HCT116 (cell line): ENCODE measurements around the gene WSCD2. TPM values are rescaled to one million over a fixed set of nuclear protein-coding genes. Genes with fewer than 3 reads are reported as not detected.

Experiments used
- ATAC-seq: fragments of 200-7000 bp; cut with Tn5 transposase; 2 replicates; pipeline ENCODE4 v1.9.1; 2020; ENCODE audit warnings: mild to moderate bottlenecking, moderate library complexity
- BruUV-seq: library from RNA; stranded (reverse); fragments of 400-500 nt; replicated peaks from 2 replicates; lab custom pipeline; 2021; lab: Mats Ljungman, UMichigan
- CTCF ChIA-PET: fragments of 300-600 bp; sonication (Branson Sonifier 250); formaldehyde crosslinking; loops from one replicate; lab custom pipeline; 2021; ENCODE audit warnings: antibody characterized with exemption; lab: Charles Lee
- POLR2A ChIA-PET: fragments of 300-600, 350-600 bp; sonication (Branson Sonifier 250); formaldehyde crosslinking; loops from one replicate; lab custom pipeline; 2021; ENCODE audit warnings: antibody characterized with exemption; lab: Charles Lee
- RAD21 ChIA-PET, 2 experiments: fragments of 300-600 bp; sonication (Branson Sonifier 250); formaldehyde crosslinking; loops; one replicate each; lab custom pipeline; 2023; ENCODE audit warnings: low total read pairs in 2 of 2; ENCODE audit not compliant: uncharacterized antibody in 2 of 2, unreplicated experiment in 2 of 2, low non-redundant PET in 1 of 2; lab: Charles Lee
- DNase-seq: peaks from one replicate; pipeline ENCODE4 v3.0.0-alpha.2; 2010; ENCODE audit warnings: low read depth, low spot score
- H2AFZ ChIP-seq: fragments of 200-600 bp; shearing (Covaris generic), sonication (generic); 2 replicates; pipeline ENCODE4 v1.6.1; 2017; ENCODE audit warnings: low read depth, mixed run types, mixed read lengths, antibody characterized with exemption, low read length; ENCODE audit not compliant: poor library complexity, severe bottlenecking
- H3K27ac ChIP-seq: 2 replicates; pipeline ENCODE4 v1.5.1; 2012; ENCODE audit warnings: low read depth, low read length
- H3K27me3 ChIP-seq: fragments of 200-600 bp; sonication (generic); 2 replicates; pipeline ENCODE4 v1.6.1; 2016; ENCODE audit warnings: mixed run types, low read length, mixed read lengths; ENCODE audit not compliant: insufficient read depth
- H3K36me3 ChIP-seq, 2 experiments: fragments of 200-500 bp in 1 of 2; fragments of 200-600 bp in 1 of 2; sonication (Bioruptor generic) in 1 of 2; sonication (generic) in 1 of 2; 2 replicates each; pipeline versions ENCODE4 v1.5.1 to v1.6.1; 2014 to 2016; ENCODE audit warnings: low read length in 2 of 2, inconsistent platforms in 1 of 2, mixed read lengths in 1 of 2, mixed run types in 1 of 2; ENCODE audit not compliant: insufficient read depth in 2 of 2, control insufficient read depth in 1 of 2
- H3K4me1 ChIP-seq, 2 experiments: fragments of 200-600 bp in 1 of 2; sonication (generic) in 1 of 2; 2 replicates each; pipeline versions ENCODE4 v1.5.1 to v1.6.1; 2012 to 2017; ENCODE audit warnings: low read length in 2 of 2, inconsistent platforms in 1 of 2, mild to moderate bottlenecking in 1 of 2, mixed read lengths in 1 of 2, mixed run types in 1 of 2, moderate library complexity in 1 of 2; ENCODE audit not compliant: insufficient read depth in 2 of 2, control insufficient read depth in 1 of 2
- H3K4me2 ChIP-seq: fragments of 200-600 bp; sonication (generic); 2 replicates; pipeline ENCODE4 v1.6.1; 2017; ENCODE audit warnings: mixed run types, low read length, mixed read lengths
- H3K4me3 ChIP-seq, 2 experiments: fragments of 200-600 bp in 1 of 2; sonication (generic) in 1 of 2; replicated peaks in 1 of 2; 2 replicates each; pipeline ENCODE4 v1.5.1; 2011 to 2016; ENCODE audit warnings: low read length in 2 of 2, control low read depth in 1 of 2, low read depth in 1 of 2, mild to moderate bottlenecking in 1 of 2, mixed read lengths in 1 of 2, mixed run types in 1 of 2
- H3K79me2 ChIP-seq: fragments of 200-600 bp; sonication (generic); 2 replicates; pipeline ENCODE4 v1.6.1; 2017; ENCODE audit warnings: mild to moderate bottlenecking, mixed run types, low read length, moderate library complexity, mixed read lengths; ENCODE audit not compliant: insufficient read depth
- H3K9ac ChIP-seq: fragments of 200-600 bp; sonication (generic); 2 replicates; pipeline ENCODE4 v1.6.1; 2016; ENCODE audit warnings: low read length, mixed read lengths
- H3K9me2 ChIP-seq: fragments of 200-600 bp; sonication (generic), shearing (Covaris generic); 2 replicates; pipeline ENCODE4 v1.6.1; 2017; ENCODE audit warnings: mixed run types, mild to moderate bottlenecking, moderate library complexity; ENCODE audit not compliant: insufficient read depth
- H3K9me3 ChIP-seq, 2 experiments: fragments of 200-500 bp in 1 of 2; fragments of 200-600 bp in 1 of 2; sonication (Bioruptor generic) in 1 of 2; sonication (generic) in 1 of 2; 2 replicates each; pipeline ENCODE4 v1.6.1; 2014 to 2017; ENCODE audit warnings: low read length in 2 of 2, mixed read lengths in 2 of 2, inconsistent platforms in 1 of 2, low read depth in 1 of 2, mild to moderate bottlenecking in 1 of 2, mixed run types in 1 of 2, moderate library complexity in 1 of 2; ENCODE audit not compliant: control insufficient read depth in 1 of 2, insufficient read depth in 1 of 2
- H4K20me1 ChIP-seq: fragments of 200-600 bp; sonication (generic), shearing (Covaris generic); 2 replicates; pipeline ENCODE4 v1.6.1; 2017; ENCODE audit warnings: mixed run types, mild to moderate bottlenecking, moderate library complexity; ENCODE audit not compliant: insufficient read depth
- CBX3 ChIP-seq: IDR thresholded peaks from 2 replicates; pipeline ENCODE4 v1.6.1; 2012; ENCODE audit warnings: low read depth
- CEBPB ChIP-seq: IDR thresholded peaks from 2 replicates; pipeline ENCODE4 v1.6.1; 2012; ENCODE audit warnings: low read depth
- EZH2 ChIP-seq: fragments of 200-600 bp; sonication (generic); IDR thresholded peaks from 2 replicates; pipeline ENCODE4 v1.6.1; 2017; ENCODE audit warnings: antibody characterized with exemption, mixed run types
- JUND ChIP-seq: IDR thresholded peaks from 2 replicates; pipeline ENCODE4 v1.6.1; 2012
- POLR2A ChIP-seq: IDR thresholded peaks from 2 replicates; pipeline ENCODE4 v1.7.0; 2011; ENCODE audit warnings: borderline replicate concordance; ENCODE audit not compliant: insufficient read depth, insufficient read length; ENCODE audit errors: extremely low read depth
- POLR2AphosphoS5 ChIP-seq: IDR thresholded peaks from 2 replicates; pipeline ENCODE4 v1.6.1; 2011; ENCODE audit warnings: mild to moderate bottlenecking, low read depth, low read length, moderate library complexity
- SP1 ChIP-seq: IDR thresholded peaks from 2 replicates; pipeline ENCODE4 v1.6.1; 2012; ENCODE audit warnings: low read depth
- SRF ChIP-seq: IDR thresholded peaks from 2 replicates; pipeline ENCODE4 v1.6.1; 2012; ENCODE audit warnings: low read depth
- YY1 ChIP-seq: IDR thresholded peaks from 2 replicates; pipeline ENCODE4 v1.6.1; 2011; ENCODE audit warnings: low read length, low read depth, moderate library complexity, mild to moderate bottlenecking; ENCODE audit not compliant: insufficient replicate concordance; ENCODE audit errors: extremely low read depth
- ZFX ChIP-seq: fragments of 450-650 bp; IDR thresholded peaks from 2 replicates; pipeline ENCODE4 v1.6.1; 2017
- ZNF274 ChIP-seq: fragments of 200-500 bp; sonication (Bioruptor generic); IDR thresholded peaks from 2 replicates; pipeline ENCODE4 v1.6.1; 2014; ENCODE audit warnings: mild to moderate bottlenecking, low read depth, low read length, inconsistent platforms
- intact Hi-C: fragments of 100-400 bp; cut with micrococcal nuclease; formaldehyde crosslinking; loops from 2 replicates; pipeline ENCODE4 v1.10.0; 2022
- total RNA-seq: library from RNA; stranded (reverse); gene quantifications from one replicate; pipeline ENCODE4 v1.2.1, GENCODE V29; 2021; ENCODE audit not compliant: unreplicated experiment
- TF ChIP-seq, protein P1 (sequence below): IDR thresholded peaks from 2 replicates; pipeline ENCODE4 v1.6.1; 2012
- TF ChIP-seq, protein P2 (sequence below), 3 experiments: fragments of 200-600 bp in 1 of 3; sonication (generic) in 1 of 3; IDR thresholded peaks in 2 of 3; conservative IDR thresholded peaks in 1 of 3; 2 replicates each; pipeline ENCODE4 v1.5.1; 2012 to 2017; ENCODE audit warnings: low read depth in 2 of 3, low read length in 2 of 3, antibody characterized with exemption in 1 of 3, borderline replicate concordance in 1 of 3, control low read depth in 1 of 3, mild to moderate bottlenecking in 1 of 3, mixed read lengths in 1 of 3, mixed run types in 1 of 3, moderate library complexity in 1 of 3; ENCODE audit not compliant: insufficient read depth in 1 of 3
- TF ChIP-seq, protein P3 (sequence below): IDR thresholded peaks from 2 replicates; pipeline ENCODE4 v1.6.1; 2011; ENCODE audit warnings: mild to moderate bottlenecking, low read length, moderate library complexity; ENCODE audit not compliant: insufficient replicate concordance; ENCODE audit errors: extremely low read depth
- TF ChIP-seq, protein P4 (sequence below): IDR thresholded peaks from 2 replicates; pipeline ENCODE4 v1.6.1; 2012; ENCODE audit warnings: low read depth
- TF ChIP-seq, protein P5 (sequence below): IDR thresholded peaks from 2 replicates; pipeline ENCODE4 v1.6.1; 2012

Gene WSCD2
- total RNA-seq, 1 experiment from 2014 or later, result 0.05 TPM

DNA sequence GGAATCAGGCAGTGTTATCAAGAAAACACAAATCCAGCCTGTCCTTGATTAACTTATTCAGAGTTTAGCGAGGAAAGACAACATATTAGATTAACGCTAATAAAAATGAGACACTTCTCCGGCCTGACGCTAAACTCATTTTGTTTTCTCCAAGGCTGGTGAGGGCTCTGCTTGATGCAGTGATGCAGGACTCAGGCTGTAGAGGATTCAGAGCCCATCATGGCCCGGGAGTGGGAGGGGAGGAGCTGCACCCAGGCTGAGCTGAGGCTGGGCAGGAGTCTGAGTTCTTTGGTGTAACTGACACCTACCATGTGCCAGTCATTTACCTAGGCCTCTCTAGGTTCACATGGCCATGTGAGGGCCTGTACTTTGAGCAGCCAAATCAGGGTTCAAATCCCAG lies 70.0 kb downstream of the WSCD2 start (continued):
- TF ChIP-seq, protein P1, sequence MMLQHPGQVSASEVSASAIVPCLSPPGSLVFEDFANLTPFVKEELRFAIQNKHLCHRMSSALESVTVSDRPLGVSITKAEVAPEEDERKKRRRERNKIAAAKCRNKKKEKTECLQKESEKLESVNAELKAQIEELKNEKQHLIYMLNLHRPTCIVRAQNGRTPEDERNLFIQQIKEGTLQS, result no peak
- TF ChIP-seq SP1 (no peak), POLR2A (no peak)

DNA sequence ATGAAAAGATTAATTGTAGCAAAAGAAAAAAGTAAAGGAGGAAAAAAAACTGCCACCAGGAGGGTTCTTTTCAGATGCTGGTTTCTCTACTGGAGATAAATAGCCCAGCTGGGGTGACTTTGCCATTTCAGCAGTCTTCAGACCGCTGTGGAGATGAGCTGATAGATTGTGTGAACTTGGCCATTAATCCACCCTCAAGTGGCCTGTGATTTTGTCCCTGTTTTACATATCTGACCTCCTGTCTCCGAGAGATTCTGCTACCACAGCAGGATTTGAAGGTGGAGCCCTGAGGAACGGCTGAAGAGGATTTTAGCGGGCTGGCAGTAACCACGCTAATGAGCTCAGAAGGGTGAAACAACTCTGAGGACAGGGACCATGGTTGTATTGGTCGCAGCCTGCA lies 72.7 kb downstream of the WSCD2 start:
- Histone ChIP-seq H3K4me3 (no peak overlapping the region), H3K4me2 (no peak overlapping the region), H2AFZ (no peak overlapping the region), H3K27ac (no peak overlapping the region), H3K9ac (no peak overlapping the region), H3K79me2 (no peaks in the 10 kb centered on the region)
- ChIA-PET POLR2A (no interaction called here), RAD21 (no interaction called here)
- no peak for DNase-seq
- no peak for TF ChIP-seq SRF
- no peak for TF ChIP-seq SP1
- TF ChIP-seq, protein P2, sequence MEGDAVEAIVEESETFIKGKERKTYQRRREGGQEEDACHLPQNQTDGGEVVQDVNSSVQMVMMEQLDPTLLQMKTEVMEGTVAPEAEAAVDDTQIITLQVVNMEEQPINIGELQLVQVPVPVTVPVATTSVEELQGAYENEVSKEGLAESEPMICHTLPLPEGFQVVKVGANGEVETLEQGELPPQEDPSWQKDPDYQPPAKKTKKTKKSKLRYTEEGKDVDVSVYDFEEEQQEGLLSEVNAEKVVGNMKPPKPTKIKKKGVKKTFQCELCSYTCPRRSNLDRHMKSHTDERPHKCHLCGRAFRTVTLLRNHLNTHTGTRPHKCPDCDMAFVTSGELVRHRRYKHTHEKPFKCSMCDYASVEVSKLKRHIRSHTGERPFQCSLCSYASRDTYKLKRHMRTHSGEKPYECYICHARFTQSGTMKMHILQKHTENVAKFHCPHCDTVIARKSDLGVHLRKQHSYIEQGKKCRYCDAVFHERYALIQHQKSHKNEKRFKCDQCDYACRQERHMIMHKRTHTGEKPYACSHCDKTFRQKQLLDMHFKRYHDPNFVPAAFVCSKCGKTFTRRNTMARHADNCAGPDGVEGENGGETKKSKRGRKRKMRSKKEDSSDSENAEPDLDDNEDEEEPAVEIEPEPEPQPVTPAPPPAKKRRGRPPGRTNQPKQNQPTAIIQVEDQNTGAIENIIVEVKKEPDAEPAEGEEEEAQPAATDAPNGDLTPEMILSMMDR (IDR thresholded peaks at IDR 0.05 in 2 of 3, conservative IDR thresholded peaks at IDR 0.05 in 1 of 3; ENCODE audit: borderline replicate concordance in 1 of 3, insufficient read depth in 1 of 3, low read depth in 2 of 3, low read length in 2 of 3), result no peak
- no peak for TF ChIP-seq EZH2
- TF ChIP-seq, protein P3, sequence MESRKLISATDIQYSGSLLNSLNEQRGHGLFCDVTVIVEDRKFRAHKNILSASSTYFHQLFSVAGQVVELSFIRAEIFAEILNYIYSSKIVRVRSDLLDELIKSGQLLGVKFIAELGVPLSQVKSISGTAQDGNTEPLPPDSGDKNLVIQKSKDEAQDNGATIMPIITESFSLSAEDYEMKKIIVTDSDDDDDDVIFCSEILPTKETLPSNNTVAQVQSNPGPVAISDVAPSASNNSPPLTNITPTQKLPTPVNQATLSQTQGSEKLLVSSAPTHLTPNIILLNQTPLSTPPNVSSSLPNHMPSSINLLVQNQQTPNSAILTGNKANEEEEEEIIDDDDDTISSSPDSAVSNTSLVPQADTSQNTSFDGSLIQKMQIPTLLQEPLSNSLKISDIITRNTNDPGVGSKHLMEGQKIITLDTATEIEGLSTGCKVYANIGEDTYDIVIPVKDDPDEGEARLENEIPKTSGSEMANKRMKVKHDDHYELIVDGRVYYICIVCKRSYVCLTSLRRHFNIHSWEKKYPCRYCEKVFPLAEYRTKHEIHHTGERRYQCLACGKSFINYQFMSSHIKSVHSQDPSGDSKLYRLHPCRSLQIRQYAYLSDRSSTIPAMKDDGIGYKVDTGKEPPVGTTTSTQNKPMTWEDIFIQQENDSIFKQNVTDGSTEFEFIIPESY, result no peak
- TF ChIP-seq YY1, result no peak
- no peak for TF ChIP-seq CBX3
- TF ChIP-seq ZNF274, result no peak
- no peak for TF ChIP-seq ZFX
- TF ChIP-seq, protein P1, result no peak
- TF ChIP-seq POLR2AphosphoS5, result no peak
- TF ChIP-seq, protein P4, sequence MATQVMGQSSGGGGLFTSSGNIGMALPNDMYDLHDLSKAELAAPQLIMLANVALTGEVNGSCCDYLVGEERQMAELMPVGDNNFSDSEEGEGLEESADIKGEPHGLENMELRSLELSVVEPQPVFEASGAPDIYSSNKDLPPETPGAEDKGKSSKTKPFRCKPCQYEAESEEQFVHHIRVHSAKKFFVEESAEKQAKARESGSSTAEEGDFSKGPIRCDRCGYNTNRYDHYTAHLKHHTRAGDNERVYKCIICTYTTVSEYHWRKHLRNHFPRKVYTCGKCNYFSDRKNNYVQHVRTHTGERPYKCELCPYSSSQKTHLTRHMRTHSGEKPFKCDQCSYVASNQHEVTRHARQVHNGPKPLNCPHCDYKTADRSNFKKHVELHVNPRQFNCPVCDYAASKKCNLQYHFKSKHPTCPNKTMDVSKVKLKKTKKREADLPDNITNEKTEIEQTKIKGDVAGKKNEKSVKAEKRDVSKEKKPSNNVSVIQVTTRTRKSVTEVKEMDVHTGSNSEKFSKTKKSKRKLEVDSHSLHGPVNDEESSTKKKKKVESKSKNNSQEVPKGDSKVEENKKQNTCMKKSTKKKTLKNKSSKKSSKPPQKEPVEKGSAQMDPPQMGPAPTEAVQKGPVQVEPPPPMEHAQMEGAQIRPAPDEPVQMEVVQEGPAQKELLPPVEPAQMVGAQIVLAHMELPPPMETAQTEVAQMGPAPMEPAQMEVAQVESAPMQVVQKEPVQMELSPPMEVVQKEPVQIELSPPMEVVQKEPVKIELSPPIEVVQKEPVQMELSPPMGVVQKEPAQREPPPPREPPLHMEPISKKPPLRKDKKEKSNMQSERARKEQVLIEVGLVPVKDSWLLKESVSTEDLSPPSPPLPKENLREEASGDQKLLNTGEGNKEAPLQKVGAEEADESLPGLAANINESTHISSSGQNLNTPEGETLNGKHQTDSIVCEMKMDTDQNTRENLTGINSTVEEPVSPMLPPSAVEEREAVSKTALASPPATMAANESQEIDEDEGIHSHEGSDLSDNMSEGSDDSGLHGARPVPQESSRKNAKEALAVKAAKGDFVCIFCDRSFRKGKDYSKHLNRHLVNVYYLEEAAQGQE, result no peak
- no peak for TF ChIP-seq POLR2A
- no peak for TF ChIP-seq JUND
- no peak for TF ChIP-seq CEBPB
- TF ChIP-seq, protein P5, sequence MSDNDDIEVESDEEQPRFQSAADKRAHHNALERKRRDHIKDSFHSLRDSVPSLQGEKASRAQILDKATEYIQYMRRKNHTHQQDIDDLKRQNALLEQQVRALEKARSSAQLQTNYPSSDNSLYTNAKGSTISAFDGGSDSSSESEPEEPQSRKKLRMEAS, result no peak
- TF ChIP-seq, all 23 proteins: peak for 0
- H3K36me3 ChIP-seq, result no peaks in the 10 kb centered on the region
- H3K9me2 ChIP-seq, result no peaks in the 10 kb centered on the region
- no peaks in the 10 kb centered on the region for H4K20me1 ChIP-seq
- no peak for ATAC-seq
- CTCF ChIA-PET, result no interaction called here
- BruUV-seq, result no TSS peak
- no peaks in the 10 kb centered on the region for H3K4me1 ChIP-seq
- peaks cover 52% of the 10 kb centered on the region; the same call in 1 of the 2 replicates for H3K27me3 ChIP-seq
- intact Hi-C loops, result no loop called here
- peaks cover 7 to 10% of the 10 kb centered on the region in 2 experiments; a peak in 2 of 4 replicates for H3K9me3 ChIP-seq
